Sigmoid colon (tissue), 7 donors: ENCODE measurements around the gene PPP1R14B. TPM values are rescaled to one million over a fixed set of nuclear protein-coding genes. Genes with fewer than 3 reads are reported as not detected.

Experiments
- DNase-seq: peaks from one replicate; pipeline ENCODE4 v3.0.0-alpha.2; 2019
- H3K27ac ChIP-seq, 4 donors: fragments of 200-600 bp; sonication (generic); one replicate each; pipeline ENCODE4 v1.5.1; 2016 to 2019; ENCODE audit warnings: mild to moderate bottlenecking in 1 of 4
- H3K27me3 ChIP-seq, 3 donors: fragments of 200-600 bp; sonication (generic); one replicate each; pipeline ENCODE4 v1.5.1; 2019; ENCODE audit warnings: mild to moderate bottlenecking in 1 of 3
- H3K36me3 ChIP-seq, 4 donors: fragments of 200-600 bp; sonication (generic); one replicate each; pipeline ENCODE4 v1.5.1; 2016 to 2019
- H3K4me1 ChIP-seq, 4 donors: fragments of 200-600 bp; sonication (generic); one replicate each; pipeline ENCODE4 v1.5.1; 2017 to 2019
- H3K4me3 ChIP-seq, 4 donors: fragments of 200-600 bp; sonication (generic); one replicate each; pipeline ENCODE4 v1.5.1; 2017 to 2019; ENCODE audit warnings: mild to moderate bottlenecking in 2 of 4, moderate library complexity in 1 of 4
- H3K9me3 ChIP-seq, 4 donors: fragments of 200-600 bp in 3 of 4; sonication (generic) in 3 of 4; one replicate each; pipeline versions ENCODE4 v1.5.1 to v1.6.1; 2013 to 2019
- EP300 ChIP-seq, 4 donors: sonication (generic); formaldehyde crosslinking; IDR thresholded peaks; one replicate each; pipeline ENCODE4 v1.6.1; 2017; ENCODE audit warnings: antibody characterized with exemption in 4 of 4
- POLR2A ChIP-seq, 2 donors: fragments of 450-650 bp; IDR thresholded peaks; one replicate each; pipeline ENCODE4 v1.6.1; 2016; ENCODE audit warnings: antibody characterized with exemption in 2 of 2, mild to moderate bottlenecking in 2 of 2, moderate library complexity in 2 of 2
- POLR2AphosphoS5 ChIP-seq, 4 donors: sonication (generic); formaldehyde crosslinking; IDR thresholded peaks; one replicate each; pipeline ENCODE4 v1.6.1; 2017; ENCODE audit warnings: antibody characterized with exemption in 4 of 4
- WGBS, 2 donors: extraction: QIAGEN DNeasy Blood & Tissue Kit; methylation state at CpG; one replicate each; pipeline ENCODE4 v1.1.7; 2013; 5-methylcytosine and 5-hydroxymethylcytosine counted together
- intact Hi-C: fragments of 100-400 bp; cut with DNase I; formaldehyde crosslinking; loops from one replicate; pipeline ENCODE4 v1.15.1; 2023
- polyA plus RNA-seq, 3 donors: library from polyadenylated mRNA; stranded (reverse); fragments of 200-250 nt; gene quantifications; one replicate each; pipeline ENCODE4 v1.2.3, GENCODE V29; 2013
- total RNA-seq, 4 donors: library from RNA; depleted of rRNA; stranded (reverse); fragments of >200 nt; gene quantifications; one replicate each; pipeline ENCODE4 v1.1.0, GENCODE V29; 2016
- TF ChIP-seq, protein P1 (sequence below), 4 experiments: fragments of 450-650 bp in 3 of 4; fragments of 200-600 bp in 1 of 4; IDR thresholded peaks; one replicate each; pipeline ENCODE4 v1.5.1; 2016 to 2019; ENCODE audit warnings: antibody characterized with exemption in 4 of 4, mild to moderate bottlenecking in 3 of 4, moderate library complexity in 2 of 4
- donor health status: healthy with polysubstance abuse.
- donor health status: Bipolar disorder and iron deficiency.
- donor health status: healthy.

The PPP1R14B gene
- total and polyA plus RNA-seq, 7 donors: 31.8 to 159 (median 66.6) TPM

DNA sequence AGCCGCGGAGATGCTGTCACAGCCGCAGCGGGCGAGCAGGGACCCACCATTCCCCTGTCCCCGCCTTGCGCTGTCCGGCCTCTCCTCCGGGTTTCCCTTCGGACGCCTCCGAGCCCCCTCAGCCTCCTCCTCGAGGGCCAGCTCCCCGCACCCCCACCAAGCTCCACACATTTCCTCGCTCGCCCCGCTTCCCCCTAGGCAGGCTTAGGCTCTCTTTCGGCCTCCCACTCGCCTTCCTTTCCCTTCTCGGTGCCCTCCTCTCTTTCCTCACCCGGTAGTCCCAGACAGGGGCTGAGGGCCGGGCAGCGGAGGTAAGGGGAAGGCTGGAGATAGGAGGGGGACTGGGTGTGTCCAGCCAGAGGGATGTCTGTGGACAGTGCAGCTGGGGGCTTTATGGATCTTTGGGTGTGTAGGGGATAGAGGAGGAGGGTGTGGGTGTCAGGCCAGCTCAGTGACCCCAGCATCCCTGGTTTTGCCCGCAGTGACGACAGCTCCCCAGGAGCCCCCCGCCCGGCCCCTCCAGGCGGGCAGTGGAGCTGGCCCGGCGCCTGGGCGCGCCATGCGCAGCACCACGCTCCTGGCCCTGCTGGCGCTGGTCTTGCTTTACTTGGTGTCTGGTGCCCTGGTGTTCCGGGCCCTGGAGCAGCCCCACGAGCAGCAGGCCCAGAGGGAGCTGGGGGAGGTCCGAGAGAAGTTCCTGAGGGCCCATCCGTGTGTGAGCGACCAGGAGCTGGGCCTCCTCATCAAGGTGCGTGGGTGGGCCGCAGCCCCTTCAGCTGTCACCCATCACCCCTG is 45.9 kb upstream of the PPP1R14B start:
- H3K4me3 ChIP-seq: peak overlapping the region in 3 of 4 donors; percentile 15 to 40 (median 36)
- no peaks in the 10 kb centered on the region for H3K36me3 ChIP-seq
- intact Hi-C loops: no loop called here
- H3K4me1 ChIP-seq: peaks cover 0 to 21% (median 17%) of the 10 kb centered on the region in 4 donors
- 24 to 30% methylated on average over 42 of the region's 42 CpGs for WGBS, 2 donors
- no peak for DNase-seq
- no peak overlapping the region for H3K27ac ChIP-seq
- no peak for TF ChIP-seq POLR2A (IDR thresholded peaks at IDR 0.05)
- no peak for TF ChIP-seq POLR2AphosphoS5 (IDR thresholded peaks at IDR 0.05)
- no peak for TF ChIP-seq EP300 (IDR thresholded peaks at IDR 0.05)
- TF ChIP-seq, protein P1, sequence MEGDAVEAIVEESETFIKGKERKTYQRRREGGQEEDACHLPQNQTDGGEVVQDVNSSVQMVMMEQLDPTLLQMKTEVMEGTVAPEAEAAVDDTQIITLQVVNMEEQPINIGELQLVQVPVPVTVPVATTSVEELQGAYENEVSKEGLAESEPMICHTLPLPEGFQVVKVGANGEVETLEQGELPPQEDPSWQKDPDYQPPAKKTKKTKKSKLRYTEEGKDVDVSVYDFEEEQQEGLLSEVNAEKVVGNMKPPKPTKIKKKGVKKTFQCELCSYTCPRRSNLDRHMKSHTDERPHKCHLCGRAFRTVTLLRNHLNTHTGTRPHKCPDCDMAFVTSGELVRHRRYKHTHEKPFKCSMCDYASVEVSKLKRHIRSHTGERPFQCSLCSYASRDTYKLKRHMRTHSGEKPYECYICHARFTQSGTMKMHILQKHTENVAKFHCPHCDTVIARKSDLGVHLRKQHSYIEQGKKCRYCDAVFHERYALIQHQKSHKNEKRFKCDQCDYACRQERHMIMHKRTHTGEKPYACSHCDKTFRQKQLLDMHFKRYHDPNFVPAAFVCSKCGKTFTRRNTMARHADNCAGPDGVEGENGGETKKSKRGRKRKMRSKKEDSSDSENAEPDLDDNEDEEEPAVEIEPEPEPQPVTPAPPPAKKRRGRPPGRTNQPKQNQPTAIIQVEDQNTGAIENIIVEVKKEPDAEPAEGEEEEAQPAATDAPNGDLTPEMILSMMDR (IDR thresholded peaks at IDR 0.05): no peak
- H3K9me3 ChIP-seq: no peaks in the 10 kb centered on the region
- H3K27me3 ChIP-seq: peaks cover 37 to 85% (median 79%) of the 10 kb centered on the region in 3 donors

DNA sequence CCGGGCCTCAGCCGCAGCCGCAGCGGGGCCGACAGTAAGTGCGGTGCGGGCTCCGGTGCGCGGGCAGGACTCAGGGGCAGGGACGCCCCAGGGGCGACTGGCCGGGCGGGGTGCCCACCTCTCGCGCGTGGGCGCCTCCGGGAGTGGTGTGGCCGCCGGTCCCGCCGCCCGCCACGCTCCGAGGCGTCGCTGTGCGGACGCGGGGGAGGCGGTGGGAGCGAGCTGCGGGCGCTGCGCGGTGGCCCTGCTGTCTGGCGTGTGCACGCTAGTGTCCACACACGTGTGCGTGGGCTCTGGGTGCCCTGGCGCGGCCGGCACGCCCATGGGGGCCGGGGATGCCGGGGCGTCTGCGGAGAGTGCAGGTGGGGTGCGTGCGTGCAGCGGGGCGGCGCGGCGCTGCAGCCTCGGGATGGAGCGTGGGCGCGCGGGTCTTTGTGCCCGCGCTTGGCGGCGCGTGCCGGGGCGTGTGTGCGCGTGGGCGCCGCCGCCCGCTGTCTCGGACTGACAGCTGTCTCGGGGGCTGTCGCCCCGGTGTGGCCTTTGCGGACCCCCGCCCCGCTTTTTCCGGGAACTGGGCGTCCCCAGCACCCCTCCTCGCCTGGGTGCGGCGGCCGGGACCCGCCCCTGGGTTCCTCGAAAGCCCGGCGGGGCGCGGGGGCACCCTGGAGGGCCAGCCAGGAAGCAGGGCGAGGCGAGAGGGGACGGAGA is 45.2 kb upstream of the PPP1R14B start:
- Histone ChIP-seq H3K4me1 (peaks cover 0 to 23% (median 18%) of the 10 kb centered on the region in 4 donors), H3K9me3 (no peaks in the 10 kb centered on the region), H3K27me3 (peaks cover 29 to 77% (median 71%) of the 10 kb centered on the region in 3 donors), H3K27ac (no peak overlapping the region), H3K36me3 (no peaks in the 10 kb centered on the region), H3K4me3 (peak overlapping the region in 3 of 4 donors; percentile 15 to 40 (median 36))
- no peak for DNase-seq
- intact Hi-C loops: no loop called here
- 1% methylated on average over 96 of the region's 96 CpGs for WGBS, 2 donors
- TF ChIP-seq POLR2A (IDR thresholded peaks at IDR 0.05) (no peak), EP300 (IDR thresholded peaks at IDR 0.05) (no peak), POLR2AphosphoS5 (IDR thresholded peaks at IDR 0.05) (no peak)
- TF ChIP-seq, protein P1 (IDR thresholded peaks at IDR 0.05): no peak

DNA sequence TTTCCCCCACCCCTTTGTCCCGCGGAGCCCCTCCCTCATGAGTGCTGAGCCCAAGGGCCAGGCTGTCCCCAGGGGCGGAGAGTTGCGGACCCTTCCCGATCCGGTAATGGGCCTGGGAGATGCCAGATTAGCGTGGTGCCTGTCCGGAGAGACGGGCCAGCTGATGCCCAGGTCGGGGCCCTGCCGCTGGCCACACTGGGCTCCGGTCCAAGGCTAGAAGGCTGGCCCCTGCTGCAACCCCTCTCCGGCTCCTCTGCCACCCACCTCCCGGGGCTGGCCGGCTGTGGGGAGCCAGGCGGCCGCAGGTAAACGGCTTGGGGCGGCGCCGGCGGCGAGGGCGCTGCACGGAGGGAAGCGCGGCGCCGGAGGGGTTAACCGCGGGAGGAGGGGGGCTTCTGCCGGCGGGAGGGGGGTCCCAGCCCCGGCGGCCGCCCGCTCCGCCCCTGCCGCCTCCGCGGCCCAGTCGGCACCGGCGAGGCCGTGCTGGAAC is 44.6 kb upstream of the PPP1R14B start, which contains the start of gene KCNK4:
Gene KCNK4 (plus strand): TSS at position 41 of the 490 bp plus-strand sequence. CDS start 1,717 bp downstream, outside the sequence.
- peak within 1 kb of the TSS in 3 of 4 donors; percentile 15 to 40 (median 36) for H3K4me3 ChIP-seq
- intact Hi-C loops: no loop called here
- no peak for DNase-seq

More for the DNA sequence above, 44.6 kb upstream of the PPP1R14B start, which contains the start of gene KCNK4:
- WGBS, 2 donors: 3 to 4% methylated on average over 45 of the region's 45 CpGs
- Histone ChIP-seq H3K27me3 (peaks cover 23 to 71% (median 65%) of the 10 kb centered on the region in 3 donors), H3K36me3 (no peaks in the 10 kb centered on the region), H3K4me1 (peaks cover 0 to 29% (median 24%) of the 10 kb centered on the region in 4 donors), H3K27ac (no peak within 1 kb of the TSS), H3K9me3 (no peaks in the 10 kb centered on the region)
- TF ChIP-seq POLR2A (IDR thresholded peaks at IDR 0.05): no peak
- TF ChIP-seq EP300 (IDR thresholded peaks at IDR 0.05): no peak
- TF ChIP-seq POLR2AphosphoS5 (IDR thresholded peaks at IDR 0.05): no peak
- TF ChIP-seq, protein P1 (IDR thresholded peaks at IDR 0.05): no peak
